GM18498 (cell line): ENCODE results near the gene HMX3.
A peak's percentile ranks its signal among the peaks of the same experiment; 100 is the strongest.

Experiments
- ATAC-seq: cut with Tn5 transposase; IDR thresholded peaks from one replicate; pipeline ENCODE4 v1.9.1; 2021; ENCODE audit warnings: mild to moderate bottlenecking, moderate library complexity; ENCODE audit not compliant: unreplicated experiment

HMX3 gene

DNA sequence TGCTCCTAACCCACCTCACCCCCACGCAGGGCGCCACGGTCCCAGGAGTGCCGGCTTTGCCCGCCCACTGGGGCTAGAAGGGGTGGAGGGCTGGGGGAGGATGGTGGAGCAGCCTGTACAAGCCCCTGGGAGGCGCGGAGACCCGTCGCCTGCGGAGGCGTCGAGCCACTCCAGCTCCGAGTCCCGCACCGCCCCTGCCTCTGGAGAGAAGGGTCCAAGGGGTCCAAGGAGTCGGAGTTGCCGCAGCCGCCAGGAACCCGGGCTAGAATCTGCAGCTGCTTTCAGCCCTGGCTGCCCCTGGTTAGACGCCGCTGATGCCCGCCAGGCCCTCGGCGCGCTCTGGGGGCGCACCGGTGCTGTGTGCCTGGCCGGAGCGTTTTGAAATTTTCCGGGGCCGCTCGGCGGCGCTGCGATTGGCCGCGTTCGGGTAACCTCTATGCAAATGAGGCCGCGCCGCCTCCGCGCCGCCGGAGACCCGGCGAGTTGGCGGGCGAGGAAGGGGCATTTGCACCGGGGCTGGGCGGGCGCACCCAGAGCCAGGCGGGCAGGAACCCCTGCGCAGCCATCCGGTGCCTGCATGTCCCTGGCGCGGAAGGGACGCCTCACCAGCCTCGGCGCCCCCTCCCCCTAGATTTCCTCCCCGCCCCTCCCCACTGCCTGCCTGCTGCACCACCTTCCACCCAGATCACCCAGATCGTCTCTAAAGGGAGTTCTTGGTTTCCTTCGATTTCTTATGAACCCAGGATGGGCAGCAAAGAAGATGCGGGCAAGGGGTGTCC, 12.1 kb downstream of the HMX3 start, which contains the start of gene HMX2:
Gene HMX2 (plus strand): TSS at position 502 of the 779 bp plus-strand sequence. CDS start 243 bp downstream, at position 745.
- no peak for ATAC-seq

DNA sequence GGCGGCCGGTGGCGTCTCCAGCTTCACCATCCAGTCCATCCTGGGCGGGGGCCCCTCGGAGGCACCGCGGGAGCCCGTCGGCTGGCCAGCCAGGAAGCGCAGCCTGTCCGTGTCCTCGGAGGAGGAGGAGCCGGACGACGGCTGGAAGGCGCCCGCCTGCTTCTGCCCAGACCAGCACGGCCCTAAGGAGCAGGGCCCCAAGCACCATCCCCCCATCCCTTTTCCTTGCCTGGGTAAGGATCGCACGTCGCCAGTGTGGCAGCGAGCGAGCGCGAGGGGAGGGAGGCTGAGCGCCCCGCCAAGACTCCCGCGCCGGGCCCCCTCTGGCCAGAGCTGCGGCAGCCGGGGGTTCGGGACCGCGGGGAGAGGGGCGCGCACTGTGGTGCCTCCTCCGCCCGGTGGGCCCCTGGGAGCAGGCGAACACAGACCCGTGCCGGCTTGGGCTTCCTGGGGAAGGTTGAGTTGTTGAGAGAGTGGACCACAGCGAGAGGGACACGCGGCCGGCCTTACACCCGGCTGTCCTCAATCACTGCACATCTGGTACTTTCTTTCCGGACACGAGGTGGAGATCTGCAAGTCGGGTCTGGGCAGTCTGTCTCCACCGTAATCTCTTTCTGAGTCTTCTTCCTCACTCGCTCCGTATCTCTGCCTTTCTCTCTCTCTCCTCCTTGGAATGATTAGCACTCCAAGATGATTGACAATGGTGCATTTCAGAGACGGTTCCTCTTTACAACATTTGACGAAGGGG, 12.8 kb downstream of the HMX3 start:
- ATAC-seq: no peak

DNA sequence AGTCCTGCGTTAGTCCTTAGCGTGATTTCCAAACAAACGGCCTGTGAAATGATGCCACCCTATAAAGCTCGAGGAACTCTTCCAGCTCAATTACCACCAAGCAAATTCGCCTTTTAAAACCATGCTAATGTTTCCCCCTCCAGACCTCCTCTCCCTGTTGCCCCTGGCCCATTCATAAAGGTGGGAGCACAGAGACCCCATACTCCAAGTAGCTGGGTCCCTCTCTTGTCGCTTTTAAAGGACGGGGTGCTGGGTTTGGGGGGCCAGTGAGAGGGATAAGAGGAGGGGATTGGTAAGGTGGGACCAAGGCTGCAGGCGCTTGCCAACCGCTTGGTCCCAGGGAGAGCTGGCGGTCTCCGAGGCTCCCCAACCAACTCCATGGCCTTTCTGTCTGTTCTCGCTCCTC, 13.4 kb downstream of the HMX3 start:
- no peak for ATAC-seq

DNA sequence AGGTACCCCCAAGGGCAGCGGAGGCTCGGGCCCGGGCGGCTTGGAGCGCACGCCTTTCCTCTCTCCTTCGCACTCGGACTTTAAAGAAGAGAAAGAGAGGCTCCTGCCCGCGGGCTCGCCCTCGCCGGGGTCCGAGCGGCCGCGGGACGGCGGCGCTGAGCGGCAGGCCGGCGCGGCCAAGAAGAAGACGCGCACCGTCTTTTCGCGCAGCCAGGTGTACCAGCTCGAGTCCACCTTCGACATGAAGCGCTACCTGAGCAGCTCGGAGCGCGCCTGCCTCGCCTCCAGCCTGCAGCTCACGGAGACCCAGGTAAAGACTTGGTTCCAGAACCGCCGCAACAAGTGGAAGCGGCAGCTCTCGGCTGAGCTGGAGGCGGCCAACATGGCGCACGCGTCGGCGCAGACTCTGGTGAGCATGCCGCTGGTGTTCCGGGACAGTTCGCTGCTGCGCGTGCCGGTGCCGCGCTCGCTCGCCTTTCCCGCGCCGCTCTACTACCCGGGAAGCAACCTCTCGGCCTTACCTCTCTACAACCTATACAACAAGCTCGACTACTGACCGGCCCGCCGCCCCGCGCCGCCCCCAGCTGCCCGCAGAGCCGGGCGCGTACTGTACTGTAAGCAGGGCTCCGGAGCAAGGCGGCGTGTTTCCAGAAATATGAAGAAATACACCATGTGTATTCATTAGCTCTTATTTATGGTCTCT, 13.9 kb downstream of the HMX3 start:
- ATAC-seq: no peak

DNA sequence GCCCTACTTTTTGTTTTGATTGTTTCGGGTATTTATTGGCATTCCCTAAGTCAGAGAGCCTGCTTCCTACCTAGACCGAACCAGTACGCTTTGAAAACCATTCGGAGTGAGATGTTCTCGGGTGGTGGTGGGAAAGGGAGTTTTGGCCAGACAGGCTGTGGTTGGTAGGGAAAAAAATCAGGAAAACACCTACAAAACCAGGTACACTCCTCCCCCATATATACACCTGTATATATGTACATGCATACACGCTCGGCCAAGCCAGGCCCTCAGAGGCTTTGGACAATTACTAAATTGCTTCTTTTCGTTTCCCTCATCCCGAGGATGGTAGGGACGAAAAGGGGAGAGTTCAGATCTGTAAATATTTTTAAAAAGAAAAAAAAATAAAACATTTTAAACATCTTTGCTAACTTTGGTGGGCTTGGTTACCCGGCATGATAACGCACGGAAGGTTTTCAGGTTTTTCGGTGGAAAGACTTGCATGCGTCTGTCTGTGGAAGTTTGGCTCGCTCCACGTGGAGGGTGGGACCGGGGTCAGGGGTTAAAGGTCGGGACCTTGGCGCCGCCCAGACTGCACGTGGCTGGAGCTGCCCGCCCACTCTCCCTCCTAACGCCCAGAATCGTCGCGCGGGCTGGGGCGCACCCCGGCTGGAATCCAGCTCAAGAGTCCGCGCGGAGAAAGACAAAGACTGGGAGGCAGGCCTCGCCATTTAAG, 14.7 kb downstream of the HMX3 start:
- no peak for ATAC-seq

DNA sequence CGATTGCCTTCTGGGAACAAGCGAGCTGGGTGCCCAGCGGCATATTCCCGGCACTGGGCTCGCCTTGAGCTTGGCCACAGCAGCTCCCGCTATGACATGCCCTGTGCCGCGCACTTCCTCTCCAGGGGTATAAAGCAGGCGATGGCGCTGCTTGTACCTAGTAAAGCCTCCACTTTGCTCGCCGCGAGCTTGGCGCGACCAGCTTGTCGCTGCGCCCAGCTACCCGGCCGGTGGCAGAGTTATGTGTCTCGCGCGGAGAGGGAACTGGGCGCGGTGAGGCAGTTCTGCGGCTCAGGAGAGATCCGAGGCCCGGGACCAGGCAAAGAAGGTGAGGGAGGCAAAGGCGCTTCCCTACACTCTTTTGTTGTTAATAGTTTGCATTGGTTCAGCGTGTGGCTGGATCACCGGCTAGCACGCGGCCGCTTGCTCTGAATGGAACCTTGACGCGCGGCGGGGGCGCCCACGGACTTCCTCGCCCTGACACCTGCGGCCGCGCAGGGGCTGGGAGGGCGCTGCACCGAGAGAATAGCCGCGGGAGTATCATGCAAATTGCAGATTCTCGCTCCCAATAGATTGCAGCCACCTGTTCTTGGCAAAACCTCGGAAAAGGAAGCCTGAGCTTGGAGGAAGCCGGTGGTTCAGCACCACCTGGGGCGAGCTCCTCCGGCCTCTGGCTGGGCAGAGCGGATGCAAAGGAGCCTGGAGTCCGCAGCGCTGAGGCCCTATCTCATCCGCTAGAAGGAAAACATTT, 15.4 kb downstream of the HMX3 start:
- ATAC-seq: no peak

DNA sequence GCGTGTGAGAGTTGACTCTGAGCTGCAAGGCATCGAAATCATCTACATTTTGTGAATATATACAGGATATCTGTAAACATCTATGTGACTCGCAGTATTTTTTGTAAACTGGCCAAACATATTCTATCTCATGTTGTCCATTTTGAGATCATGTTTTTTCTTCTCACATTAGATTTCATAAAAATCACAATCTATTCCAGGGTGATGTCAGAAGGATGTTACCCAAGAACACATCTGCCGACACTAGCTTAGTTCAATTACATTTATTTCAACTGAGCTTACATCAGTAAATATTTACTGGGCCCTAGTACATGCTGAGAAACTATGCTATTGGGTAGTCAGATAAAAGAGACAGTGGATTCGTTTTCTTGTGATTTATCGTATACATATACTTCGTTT, 16.0 kb downstream of the HMX3 start:
- ATAC-seq: no peak

DNA sequence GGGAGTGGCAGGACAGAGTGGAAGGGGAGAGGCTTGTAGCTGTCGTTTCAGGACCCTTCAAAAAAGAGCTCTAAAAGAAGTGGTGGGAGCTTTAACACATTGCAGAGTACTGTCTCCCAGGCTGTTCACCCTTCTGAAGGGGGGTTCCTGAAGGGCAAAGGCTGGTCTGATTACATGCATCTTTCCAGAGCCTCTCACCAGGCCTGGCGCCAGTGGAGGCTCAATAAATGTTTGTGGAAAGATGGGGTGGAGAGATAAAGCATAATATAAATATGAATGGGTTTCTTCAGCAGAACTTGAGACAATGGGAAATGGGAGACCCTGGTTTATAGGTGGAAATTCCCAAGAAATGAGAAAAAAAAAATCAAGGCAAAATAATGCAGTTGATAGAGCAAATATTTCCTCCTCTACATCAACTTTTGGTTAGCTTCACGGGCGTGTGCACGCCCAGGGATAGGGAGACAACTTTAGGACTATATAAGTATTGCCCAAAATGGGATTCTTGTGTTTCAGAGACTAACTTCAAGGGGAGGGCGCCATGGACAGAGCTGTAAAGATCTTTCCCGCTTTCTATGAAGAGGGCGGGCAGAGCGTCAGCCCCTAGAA, 17.8 kb downstream of the HMX3 start:
- ATAC-seq: no peak

DNA sequence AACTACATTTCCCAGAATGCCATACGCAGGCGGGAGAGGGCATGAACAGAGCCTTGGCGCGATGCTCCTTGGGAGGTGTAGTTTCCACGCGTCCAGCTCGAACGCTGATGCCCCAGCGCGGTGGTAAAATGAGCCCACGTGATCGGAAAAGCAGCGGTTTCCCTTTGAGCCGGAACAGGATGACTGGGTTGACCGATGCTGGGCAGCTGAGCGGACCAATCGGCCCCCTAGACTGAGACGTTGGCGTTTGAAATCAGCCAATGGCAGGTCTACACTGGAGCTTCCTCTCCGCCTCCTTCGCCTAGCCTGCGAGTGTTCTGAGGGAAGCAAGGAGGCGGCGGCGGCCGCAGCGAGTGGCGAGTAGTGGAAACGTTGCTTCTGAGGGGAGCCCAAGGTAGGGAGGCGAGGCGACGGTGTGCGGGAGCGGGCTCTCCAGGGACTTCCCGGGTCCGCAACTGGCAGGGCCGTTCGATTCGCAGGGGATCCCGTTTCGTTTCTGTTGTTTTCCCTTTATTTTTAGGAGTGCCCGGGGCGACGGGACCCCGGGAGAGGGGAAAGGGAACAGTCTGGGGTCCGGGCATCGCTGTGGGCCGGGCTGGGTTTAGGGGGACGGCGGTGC, 18.4 kb downstream of the HMX3 start, which contains the start of gene BUB3:
Gene BUB3 (plus strand): TSS at position 311 of the 619 bp plus-strand sequence. CDS start 516 bp downstream, outside the sequence.
- peak; percentile 94 for ATAC-seq

DNA sequence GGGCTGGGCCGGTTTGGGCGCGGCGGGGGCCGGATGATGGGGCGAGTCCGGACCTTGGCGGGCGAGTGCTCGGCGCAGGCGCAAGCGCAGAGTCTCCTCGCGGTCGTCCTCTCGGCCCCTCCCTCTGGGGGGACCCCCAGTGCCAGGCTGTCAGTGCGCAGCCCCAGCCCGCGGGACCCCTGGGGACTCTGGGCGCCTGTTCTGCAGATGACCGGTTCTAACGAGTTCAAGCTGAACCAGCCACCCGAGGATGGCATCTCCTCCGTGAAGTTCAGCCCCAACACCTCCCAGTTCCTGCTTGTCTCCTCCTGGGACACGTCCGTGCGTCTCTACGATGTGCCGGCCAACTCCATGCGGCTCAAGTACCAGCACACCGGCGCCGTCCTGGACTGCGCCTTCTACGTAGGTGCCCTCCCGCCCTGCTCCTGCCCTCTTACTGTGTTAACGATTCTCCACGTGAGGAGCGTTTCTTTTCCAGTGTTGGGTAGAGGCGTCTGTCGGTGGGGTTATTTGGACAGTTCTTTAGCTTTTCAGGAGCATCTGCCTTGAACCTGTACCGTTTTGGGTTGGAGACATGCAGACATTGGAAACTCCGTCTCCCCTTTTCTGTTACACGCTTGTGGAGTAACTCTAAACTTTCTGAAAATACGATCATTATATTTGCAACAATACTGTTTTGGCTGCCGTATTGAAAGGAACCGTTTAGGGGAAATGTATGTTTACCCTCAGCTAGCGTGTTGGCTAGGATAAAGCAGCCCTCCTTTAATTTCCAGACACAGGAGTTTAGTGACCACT, 19.1 kb downstream of the HMX3 start:
- peak; percentile 49 for ATAC-seq

DNA sequence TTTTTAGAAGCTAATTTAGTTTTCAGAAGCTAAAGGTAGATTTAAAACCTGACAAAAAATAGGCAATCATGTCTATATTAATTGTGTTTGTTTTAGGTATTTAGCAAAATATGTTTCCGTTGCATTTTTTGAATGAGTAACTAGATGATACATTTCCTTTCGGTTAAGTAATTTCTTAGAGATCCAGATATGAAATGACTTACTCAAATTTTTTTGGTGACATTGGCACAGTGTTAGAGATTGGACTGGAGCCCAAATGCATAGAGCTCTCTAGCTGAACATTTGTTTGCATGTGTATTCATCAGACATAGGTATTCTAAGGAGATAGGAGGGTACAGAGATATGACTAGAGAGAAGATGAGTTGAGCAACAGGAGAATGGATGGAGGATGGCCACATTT, 20.3 kb downstream of the HMX3 start:
- no peak for ATAC-seq

DNA sequence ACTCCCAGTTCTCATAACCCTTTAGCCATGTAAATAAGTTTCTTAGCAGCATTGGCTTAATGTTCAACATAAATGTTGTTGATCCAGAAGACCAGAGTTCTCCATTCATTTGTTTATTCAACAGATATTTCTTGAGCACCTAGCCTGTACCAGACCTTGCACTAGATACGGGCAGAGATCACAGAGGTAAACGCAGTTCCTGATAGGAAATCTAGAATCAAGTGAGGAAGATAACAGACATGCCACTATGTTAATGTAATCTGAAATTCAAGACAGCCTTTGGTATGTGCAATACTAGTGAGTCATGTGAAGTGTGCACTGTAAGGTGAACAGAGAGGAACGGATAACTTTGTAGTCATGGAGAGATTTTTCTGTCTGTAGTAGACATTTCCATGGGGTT, 21.4 kb downstream of the HMX3 start:
- no peak for ATAC-seq

DNA sequence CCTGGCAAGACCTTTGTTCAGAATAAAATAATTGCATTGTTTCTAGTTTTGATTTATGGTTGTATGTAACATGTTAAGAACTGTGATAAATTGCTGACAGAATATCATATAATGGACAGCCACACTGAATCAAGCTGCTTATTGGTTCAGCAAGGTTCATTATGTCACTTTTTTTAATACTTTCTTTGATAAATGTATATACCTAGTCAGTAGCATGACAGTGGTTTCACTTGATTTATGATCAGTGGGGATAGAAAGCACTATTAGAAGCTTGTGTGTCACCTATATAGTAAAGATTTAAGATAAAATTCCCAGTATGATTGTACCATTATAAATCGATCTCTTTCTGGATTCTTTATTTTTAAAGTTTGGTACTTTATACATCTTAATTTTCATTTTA, 22.9 kb downstream of the HMX3 start:
- ATAC-seq: no peak

DNA sequence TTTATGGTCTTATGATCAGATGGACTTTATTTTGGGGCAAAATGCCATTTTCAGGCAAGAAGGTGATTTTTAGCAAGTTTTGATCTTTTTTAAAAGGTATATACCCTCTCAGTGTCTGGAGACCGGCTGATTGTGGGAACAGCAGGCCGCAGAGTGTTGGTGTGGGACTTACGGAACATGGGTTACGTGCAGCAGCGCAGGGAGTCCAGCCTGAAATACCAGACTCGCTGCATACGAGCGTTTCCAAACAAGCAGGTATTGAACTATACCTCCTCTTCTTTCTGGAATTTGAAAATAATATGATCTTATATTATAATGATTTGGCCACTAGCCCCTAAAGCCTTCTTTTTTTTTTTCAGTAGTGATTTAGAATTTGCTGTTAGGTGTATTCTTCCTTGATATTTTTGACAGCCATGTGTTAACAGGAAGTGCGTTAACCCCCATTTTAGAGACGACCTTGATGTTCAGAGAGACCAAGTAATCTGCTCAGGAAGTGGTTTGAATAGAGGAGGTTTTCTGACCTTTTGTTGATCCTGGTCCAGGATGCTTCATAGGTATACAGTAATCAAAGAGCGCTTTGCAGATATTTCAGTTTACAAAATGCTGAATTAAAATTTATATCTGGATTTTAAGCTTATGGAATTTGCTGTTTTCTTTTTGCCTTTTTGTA, 24.7 kb downstream of the HMX3 start:
- ATAC-seq: no peak

DNA sequence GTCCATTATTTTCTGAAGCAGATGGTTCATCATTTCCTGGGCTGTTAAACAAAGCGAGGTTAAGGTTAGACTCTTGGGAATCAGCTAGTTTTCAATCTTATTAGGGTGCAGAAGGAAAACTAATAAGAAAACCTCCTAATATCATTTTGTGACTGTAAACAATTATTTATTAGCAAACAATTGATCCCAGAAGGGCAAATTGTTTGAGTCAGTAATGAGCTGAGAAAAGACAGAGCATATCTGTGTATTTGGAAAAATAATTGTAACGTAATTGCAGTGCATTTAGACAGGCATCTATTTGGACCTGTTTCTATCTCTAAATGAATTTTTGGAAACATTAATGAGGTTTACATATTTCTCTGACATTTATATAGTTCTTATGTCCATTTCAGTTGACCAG, 28.5 kb downstream of the HMX3 start:
- no peak for ATAC-seq

DNA sequence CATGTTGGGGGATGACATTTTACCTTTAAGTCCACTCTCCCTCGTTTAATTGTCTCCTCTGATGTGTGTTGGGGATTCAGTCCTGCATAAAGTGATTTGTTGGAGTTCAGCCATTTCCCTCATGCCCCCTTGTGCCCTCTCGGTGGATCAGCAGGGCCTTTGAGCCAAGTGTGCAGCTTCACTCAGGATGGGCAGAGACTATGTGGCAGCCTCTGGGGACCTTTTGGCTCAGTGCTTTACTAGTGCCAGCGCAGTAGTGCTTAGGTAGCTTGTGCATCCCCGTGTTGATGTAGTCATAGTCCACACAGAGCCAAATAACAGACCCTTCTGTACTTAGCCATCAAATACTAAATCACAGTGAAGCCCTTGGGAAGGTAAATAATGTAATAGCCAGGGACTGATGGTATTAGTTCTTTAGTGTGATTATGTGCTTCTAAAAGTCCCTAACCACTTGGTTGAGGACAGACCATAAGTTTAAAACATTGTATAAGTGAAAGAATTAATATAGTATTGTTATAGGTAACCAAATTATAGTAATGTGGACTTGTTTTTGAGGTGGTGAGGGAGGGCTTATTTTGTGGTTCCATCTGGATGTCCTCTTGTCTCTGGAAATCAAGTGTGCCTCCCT, 29.8 kb downstream of the HMX3 start:
- ATAC-seq: no peak

DNA sequence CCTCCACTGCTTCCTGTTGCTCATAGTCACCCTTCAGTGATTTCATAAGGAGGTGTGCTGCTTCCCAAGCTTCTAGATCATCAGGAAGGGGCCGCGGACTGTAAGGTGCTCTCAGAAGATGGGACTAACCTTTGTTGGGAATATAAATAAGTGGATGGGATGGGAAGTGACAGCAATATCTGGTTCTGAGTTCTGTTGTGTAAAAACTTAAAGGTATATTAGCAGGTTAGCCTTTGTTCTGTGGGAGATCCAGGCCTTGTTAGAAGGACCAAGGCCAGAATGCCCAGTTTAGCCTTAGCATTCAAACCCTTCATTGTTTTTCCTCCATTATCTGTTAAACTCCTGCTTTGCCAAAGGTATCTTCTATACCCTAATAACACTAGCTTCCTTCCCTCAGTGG, 30.8 kb downstream of the HMX3 start:
- ATAC-seq: no peak

DNA sequence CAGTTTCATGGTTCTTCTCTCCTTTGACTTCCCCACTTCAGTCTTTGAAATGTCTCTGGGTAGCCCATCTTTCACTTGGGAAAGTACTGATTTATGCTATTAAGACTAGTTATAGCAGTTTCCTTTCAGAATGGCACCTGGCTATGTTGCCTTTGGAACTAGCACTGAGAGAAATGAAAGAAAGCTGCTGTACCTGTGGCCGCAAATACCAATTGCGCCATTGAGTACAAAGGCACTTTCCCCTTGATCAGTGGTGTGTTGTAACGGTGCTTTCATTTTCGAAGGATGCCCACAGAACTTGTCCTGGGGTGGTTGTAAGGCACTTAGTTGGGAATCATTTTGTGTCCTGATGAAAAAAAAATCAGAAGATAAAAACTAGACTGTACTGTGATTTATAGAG, 35.2 kb downstream of the HMX3 start:
- no peak for ATAC-seq
